Psoas muscle (tissue), 8 donors: ENCODE data around the gene CNMD. TPM values are rescaled to one million over a fixed set of nuclear protein-coding genes. Genes with fewer than 3 reads are reported as not detected.

ENCODE experiments used
- ATAC-seq, 4 donors: fragments of 200-7000 bp; cut with Tn5 transposase; one replicate each; pipeline ENCODE4 v1.9.1; 2020; ENCODE audit warnings: moderate library complexity in 3 of 4, mild to moderate bottlenecking in 2 of 4
- DNase-seq, 2 donors: peaks; one replicate each; pipeline ENCODE4 v3.0.0-alpha.2; 2020
- H3K27ac ChIP-seq: fragments of 200-600 bp; one replicate; pipeline ENCODE4 v1.8.0; 2022
- H3K27me3 ChIP-seq, 3 donors: fragments of 200-600 bp in 1 of 3; one replicate each; pipeline versions ENCODE4 v1.6.1 to v1.8.0; 2013 to 2022; ENCODE audit warnings: low read length in 2 of 3, mild to moderate bottlenecking in 2 of 3, moderate library complexity in 1 of 3; ENCODE audit not compliant: insufficient read depth in 3 of 3
- H3K36me3 ChIP-seq, 2 donors: fragments of 200-600 bp in 1 of 2; one replicate each; pipeline versions ENCODE4 v1.6.1 to v1.8.0; 2013 to 2022; ENCODE audit warnings: low read depth in 1 of 2, mild to moderate bottlenecking in 1 of 2, moderate library complexity in 1 of 2; ENCODE audit not compliant: insufficient read depth in 1 of 2
- H3K4me1 ChIP-seq: fragments of 200-600 bp; one replicate; pipeline ENCODE4 v1.8.0; 2022
- H3K4me3 ChIP-seq: fragments of 200-600 bp; one replicate; pipeline ENCODE4 v1.8.0; 2022; ENCODE audit warnings: mild to moderate bottlenecking
- H3K9me3 ChIP-seq: fragments of 200-600 bp; one replicate; pipeline ENCODE4 v1.8.0; 2022
- CTCF ChIP-seq: fragments of 200-600 bp; IDR thresholded peaks from one replicate; pipeline ENCODE4 v1.8.0; 2022; ENCODE audit warnings: antibody characterized with exemption
- WGBS, 3 donors: extraction: QIAGEN DNeasy Blood & Tissue Kit; methylation state at CpG; one replicate each; pipeline versions ENCODE4 v1.1.6 to v1.1.7; 2013; 5-methylcytosine and 5-hydroxymethylcytosine counted together
- intact Hi-C, 2 donors: fragments of 100-400 bp; cut with DNase I; formaldehyde crosslinking; loops; one replicate each; pipeline versions ENCODE4 v1.11.0 to v1.14.2; 2022
- long read RNA-seq, 2 donors: library from polyadenylated mRNA; unstranded; transcript quantifications; one replicate each; pipeline ENCODE4 v2.0.0, GENCODE V29; 2021
- polyA plus RNA-seq, 3 donors: library from polyadenylated mRNA; stranded (reverse); fragments of 200-250 nt; gene quantifications; one replicate each; pipeline ENCODE4 v1.2.3, GENCODE V29; 2013
- total RNA-seq, 4 donors: library from RNA; stranded (reverse); fragmentation: NEBNext Ultra II Directional in 2 of 4; extraction: Animal tissue kit (Norgen Biotek cat#: 25700) in 2 of 4; gene quantifications; one replicate each; pipeline versions ENCODE4 v1.2.1 to v1.2.4, GENCODE V29; 2021 to 2023
- donor health status: healthy with polysubstance abuse.
- donor health status: DM: no; HTN: no; CAD: no; lungs with moderate emphysema.
- donor health status: Bipolar disorder and iron deficiency.
- donor health status: healthy.
- donor health status: DM: yes; HTN: yes; CAD: no.
- donor health status: DM: no; HTN: no; CAD: no.
- donor health status: DM: no; HTN: no; CAD: no.
- donor health status: DM: yes; HTN: yes; CAD: no.

The CNMD gene
- total RNA-seq (not detected), polyA plus RNA-seq (not detected)
- long read RNA-seq, donor 1, result 0 reads
- long read RNA-seq, donor 2, result 0 reads

- no peak for DNase-seq
- Histone ChIP-seq H3K27ac (no peak within 1 kb of the TSS), H3K4me1 (no peaks in the 10 kb centered on the region), H3K27me3 (peaks cover 0 to 42% (median 15%) of the 10 kb centered on the region in 3 donors), H3K36me3 (no peaks in the 10 kb centered on the region), H3K9me3 (no peaks in the 10 kb centered on the region), H3K4me3 (peak within 1 kb of the TSS; percentile 60)
- intact Hi-C loops, result loop anchor here in 1 of 2 donors (2.0 kb wide), 1 partner anchor 73 kb away; no protein-coding TSS in a partner anchor
- TF ChIP-seq CTCF, result no peak
- WGBS, 3 donors, result 23 to 27% (median 23%) methylated on average over 34 of the region's 34 CpGs
- peak in 1 of 4 donors; percentile 33 for ATAC-seq
Observed at GRCh38 chr13:52739468-52740071, at the start of gene CNMD. CNMD (minus strand) TSS chr13:52739820; CDS start chr13:52739701, 119 bp downstream.

GRCh38 chr13:52788011-52788410 is 48.4 kb upstream of the CNMD start:
- intact Hi-C loops, result no loop called here
- Histone ChIP-seq H3K9me3 (no peaks in the 10 kb centered on the region), H3K36me3 (no peaks in the 10 kb centered on the region), H3K27ac (no peak overlapping the region), H3K27me3 (peaks cover 0 to 4% (median 0%) of the 10 kb centered on the region in 3 donors), H3K4me3 (no peak overlapping the region), H3K4me1 (no peaks in the 10 kb centered on the region)
- DNase-seq (no peak), ATAC-seq (no peak)
- no peak for TF ChIP-seq CTCF
- WGBS, 3 donors, result 46 to 73% (median 55%) methylated on average over 4 of the region's 4 CpGs

- DNase-seq (no peak), ATAC-seq (no peak)
- TF ChIP-seq CTCF, result no peak
- intact Hi-C loops, result no loop called here
- H3K4me3 ChIP-seq, result no peak overlapping the region
- H3K27me3 ChIP-seq, result peaks cover 0 to 4% (median 0%) of the 10 kb centered on the region in 3 donors
- WGBS, 3 donors, result 79 to 88% (median 81%) methylated on average over 2 of the region's 2 CpGs
- H3K9me3 ChIP-seq, result no peaks in the 10 kb centered on the region
- no peaks in the 10 kb centered on the region for H3K36me3 ChIP-seq
- no peak overlapping the region for H3K27ac ChIP-seq
- no peaks in the 10 kb centered on the region for H3K4me1 ChIP-seq
Observed at GRCh38 chr13:52787235-52787634, 47.6 kb upstream of the CNMD start.

GRCh38 chr13:52786766-52787165 is 47.1 kb upstream of the CNMD start:
- DNase-seq (no peak), ATAC-seq (no peak)
- no peak for TF ChIP-seq CTCF
- 35 to 57% (median 47%) methylated on average over 3 of the region's 3 CpGs for WGBS, 3 donors
- intact Hi-C loops, result no loop called here
- Histone ChIP-seq H3K36me3 (no peaks in the 10 kb centered on the region), H3K27me3 (peaks cover 0 to 4% (median 0%) of the 10 kb centered on the region in 3 donors), H3K4me1 (no peaks in the 10 kb centered on the region), H3K9me3 (no peaks in the 10 kb centered on the region), H3K27ac (no peak overlapping the region), H3K4me3 (no peak overlapping the region)

- Histone ChIP-seq H3K4me1 (no peaks in the 10 kb centered on the region), H3K27me3 (peaks cover 0 to 4% (median 0%) of the 10 kb centered on the region in 3 donors), H3K36me3 (no peaks in the 10 kb centered on the region), H3K4me3 (no peak overlapping the region), H3K9me3 (no peaks in the 10 kb centered on the region), H3K27ac (no peak overlapping the region)
- no peak for TF ChIP-seq CTCF
- 57 to 59% (median 57%) methylated on average over 5 of the region's 5 CpGs for WGBS, 3 donors
- ATAC-seq (no peak), DNase-seq (no peak)
- intact Hi-C loops, result no loop called here
Observed at GRCh38 chr13:52785739-52786138, 46.1 kb upstream of the CNMD start.
